Trophoblast cell (in vitro differentiated cells and primary cell): ENCODE data around the gene ZBTB17.

Experiments
- DNase-seq, 2 donors: peaks; one replicate each; pipeline ENCODE4 v3.0.0-alpha.2; 2016
- H2AFZ ChIP-seq: 2 replicates; pipeline ENCODE4 v1.6.1; 2013; ENCODE audit warnings: low read length, moderate library complexity, mild to moderate bottlenecking; ENCODE audit not compliant: insufficient read depth, poor library complexity
- H2AK5ac ChIP-seq: 2 replicates; pipeline ENCODE4 v1.6.1; 2013; ENCODE audit warnings: mild to moderate bottlenecking, low read length
- H2BK120ac ChIP-seq: 2 replicates; pipeline ENCODE4 v1.6.1; 2013; ENCODE audit warnings: low read length, mild to moderate bottlenecking, moderate library complexity; ENCODE audit not compliant: insufficient read depth, poor library complexity
- H2BK12ac ChIP-seq: 2 replicates; pipeline ENCODE4 v1.6.1; 2013; ENCODE audit warnings: mild to moderate bottlenecking, low read length, moderate library complexity
- H2BK5ac ChIP-seq: 2 replicates; pipeline ENCODE4 v1.6.1; 2013; ENCODE audit warnings: low read length, low read depth, moderate library complexity, mild to moderate bottlenecking; ENCODE audit not compliant: poor library complexity
- H3K14ac ChIP-seq: 2 replicates; pipeline ENCODE4 v1.6.1; 2013; ENCODE audit warnings: mild to moderate bottlenecking, low read length
- H3K18ac ChIP-seq: 2 replicates; pipeline ENCODE4 v1.6.1; 2013; ENCODE audit warnings: mild to moderate bottlenecking, low read length
- H3K23ac ChIP-seq: 2 replicates; pipeline ENCODE4 v1.6.1; 2013; ENCODE audit warnings: low read length
- H3K27ac ChIP-seq: 2 replicates; pipeline ENCODE4 v1.5.1; 2013; ENCODE audit warnings: low read depth, mild to moderate bottlenecking, inconsistent platforms, low read length, moderate library complexity
- H3K27me3 ChIP-seq: 2 replicates; pipeline ENCODE4 v1.6.1; 2013; ENCODE audit warnings: inconsistent platforms, mild to moderate bottlenecking, low read length, moderate library complexity; ENCODE audit not compliant: insufficient read depth
- H3K36me3 ChIP-seq, 2 experiments: 1 replicate in 1 of 2; 2 replicates in 1 of 2; pipeline ENCODE4 v1.6.1; 2013; ENCODE audit warnings: low read length in 2 of 2, mild to moderate bottlenecking in 2 of 2, moderate library complexity in 1 of 2; ENCODE audit not compliant: insufficient read depth in 2 of 2, control insufficient read depth in 1 of 2
- H3K4ac ChIP-seq: 2 replicates; pipeline ENCODE4 v1.6.1; 2013; ENCODE audit warnings: low read depth, mild to moderate bottlenecking, low read length, moderate library complexity
- H3K4me1 ChIP-seq, 2 experiments: 1 replicate in 1 of 2; 2 replicates in 1 of 2; pipeline ENCODE4 v1.6.1; 2013; ENCODE audit warnings: low read length in 2 of 2, mild to moderate bottlenecking in 2 of 2, moderate library complexity in 1 of 2; ENCODE audit not compliant: insufficient read depth in 2 of 2, control insufficient read depth in 1 of 2
- H3K4me2 ChIP-seq: 2 replicates; pipeline ENCODE4 v1.6.1; 2013; ENCODE audit warnings: inconsistent platforms, mild to moderate bottlenecking, low read length, moderate library complexity
- H3K4me3 ChIP-seq: 2 replicates; pipeline ENCODE4 v1.5.1; 2013; ENCODE audit warnings: mild to moderate bottlenecking, low read depth, low read length, inconsistent platforms
- H3K79me1 ChIP-seq: one replicate; pipeline ENCODE4 v1.6.1; 2013; ENCODE audit warnings: low read length
- H3K79me2 ChIP-seq: 2 replicates; pipeline ENCODE4 v1.6.1; 2013; ENCODE audit warnings: low read length, mild to moderate bottlenecking; ENCODE audit not compliant: control insufficient read depth, insufficient read depth, poor library complexity
- H3K9ac ChIP-seq: 2 replicates; pipeline ENCODE4 v1.6.1; 2013; ENCODE audit warnings: mild to moderate bottlenecking, low read length
- H3K9me3 ChIP-seq: 2 replicates; pipeline ENCODE4 v1.6.1; 2013; ENCODE audit warnings: low read depth, mild to moderate bottlenecking, control low read depth, inconsistent platforms, low read length; ENCODE audit not compliant: insufficient read depth
- H4K12ac ChIP-seq: 2 replicates; pipeline ENCODE4 v1.6.1; 2013; ENCODE audit warnings: low read depth, mild to moderate bottlenecking, low read length, moderate library complexity
- H4K8ac ChIP-seq: 2 replicates; pipeline ENCODE4 v1.6.1; 2013; ENCODE audit warnings: low read depth, mild to moderate bottlenecking, low read length, moderate library complexity
- H4K91ac ChIP-seq: one replicate; pipeline ENCODE4 v1.6.1; 2013; ENCODE audit warnings: low read depth, mild to moderate bottlenecking, low read length, moderate library complexity
- WGBS: extraction: QIAGEN DNeasy Blood & Tissue Kit; methylation state at CpG from one replicate; pipeline ENCODE4 v1.1.7; 2013; ENCODE audit warnings: missing lambda C conversion rate; ENCODE audit not compliant: insufficient read length, insufficient coverage; ENCODE audit errors: extremely low coverage; 5-methylcytosine and 5-hydroxymethylcytosine counted together

The ZBTB17 gene

GRCh38 chr1:15963363-15963967, 12.4 kb downstream of the ZBTB17 start:
- H3K79me2 ChIP-seq, result no peaks in the 10 kb centered on the region
- no peak overlapping the region for H3K4me2 ChIP-seq
- H3K9me3 ChIP-seq, result no peaks in the 10 kb centered on the region
- no peak overlapping the region for H2BK120ac ChIP-seq
- no peak overlapping the region for H2AK5ac ChIP-seq
- no peak overlapping the region for H2AFZ ChIP-seq
- H2BK5ac ChIP-seq, result no peak overlapping the region
- peaks cover 4 to 7% of the 10 kb centered on the region in 2 experiments for H3K36me3 ChIP-seq
- no peaks in the 10 kb centered on the region for H3K79me1 ChIP-seq
- H4K91ac ChIP-seq, result no peak overlapping the region
- no peak overlapping the region for H3K9ac ChIP-seq
- no peaks in the 10 kb centered on the region for H3K4me1 ChIP-seq
- H3K23ac ChIP-seq, result no peak overlapping the region
- H3K4ac ChIP-seq, result no peak overlapping the region
- DNase-seq, result no peak
- no peak overlapping the region for H4K8ac ChIP-seq
- no peak overlapping the region for H3K18ac ChIP-seq
- H3K27me3 ChIP-seq, result no peaks in the 10 kb centered on the region
- H3K14ac ChIP-seq, result no peak overlapping the region
- H3K27ac ChIP-seq, result no peak overlapping the region
- H4K12ac ChIP-seq, result no peak overlapping the region
- no peak overlapping the region for H2BK12ac ChIP-seq
- no peak overlapping the region for H3K4me3 ChIP-seq

DNA sequence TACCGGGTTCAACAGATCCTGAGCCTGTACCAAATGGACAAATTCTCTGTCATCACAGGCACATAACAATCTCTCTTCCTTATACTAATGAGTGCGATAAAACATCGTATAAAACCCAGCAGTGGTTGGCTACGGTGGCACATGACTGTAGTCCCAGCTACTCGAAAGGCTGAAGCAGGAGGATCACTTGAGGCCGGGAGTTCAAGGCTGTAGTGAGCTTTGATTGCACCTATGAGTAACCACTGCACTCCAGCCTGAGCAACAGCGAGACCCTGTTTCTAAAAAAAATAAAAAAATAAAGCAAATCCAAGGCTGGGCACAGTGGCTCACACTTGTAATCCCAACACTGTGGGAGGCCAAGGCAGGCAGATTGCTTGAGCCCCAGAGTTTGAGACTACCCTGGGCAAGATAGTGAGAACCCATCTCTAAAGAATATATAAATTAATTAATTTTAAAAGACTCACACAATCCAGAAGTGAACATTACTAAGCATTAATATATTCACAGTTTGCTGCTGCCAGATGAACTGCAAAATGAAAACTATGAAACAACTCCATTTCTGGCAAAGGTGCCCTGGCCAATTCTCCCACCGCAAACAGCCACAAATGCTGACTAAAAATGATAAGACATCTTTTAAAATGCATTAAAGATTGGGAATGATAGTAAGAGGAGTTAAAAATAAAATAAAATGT, 13.1 kb downstream of the ZBTB17 start:
- Histone ChIP-seq H3K79me1 (no peaks in the 10 kb centered on the region), H2AK5ac (no peak overlapping the region), H3K18ac (no peak overlapping the region), H3K14ac (no peak overlapping the region), H4K91ac (no peak overlapping the region), H3K27ac (no peak overlapping the region), H2BK5ac (no peak overlapping the region), H4K12ac (no peak overlapping the region), H2BK120ac (no peak overlapping the region), H3K36me3 (peaks cover 4 to 7% of the 10 kb centered on the region in 2 experiments), H3K23ac (no peak overlapping the region), H4K8ac (no peak overlapping the region), H3K27me3 (no peaks in the 10 kb centered on the region), H2BK12ac (no peak overlapping the region), H3K9ac (no peak overlapping the region), H3K4ac (no peak overlapping the region), H3K4me1 (no peaks in the 10 kb centered on the region), H3K9me3 (no peaks in the 10 kb centered on the region), H3K4me2 (no peak overlapping the region), H2AFZ (no peak overlapping the region), H3K79me2 (no peaks in the 10 kb centered on the region), H3K4me3 (no peak overlapping the region)
- DNase-seq, result no peak
- no CpG with 5 or more reads among the region's 8 CpGs for WGBS

DNA sequence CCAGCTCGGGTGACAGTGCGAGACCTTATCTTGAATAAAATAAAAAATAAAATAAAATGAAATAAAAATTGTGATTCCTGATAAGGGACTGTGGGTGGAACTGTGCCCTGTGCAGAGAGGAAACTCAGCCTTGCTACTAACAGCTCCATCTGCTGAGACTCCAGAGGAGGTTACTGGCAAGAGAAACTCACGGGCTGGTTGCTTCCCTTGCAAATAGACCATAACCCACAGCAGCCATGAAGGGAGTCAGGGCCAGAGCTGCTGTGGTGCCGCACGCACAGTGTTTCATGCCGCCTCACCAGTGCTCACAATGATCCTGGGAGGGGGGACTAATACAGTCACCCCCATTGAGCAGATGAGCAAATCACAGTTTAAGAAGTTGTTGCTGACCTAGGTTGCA, 13.7 kb downstream of the ZBTB17 start:
- Histone ChIP-seq H3K36me3 (peaks cover 4 to 9% of the 10 kb centered on the region in 2 experiments), H4K8ac (no peak overlapping the region), H2AFZ (no peak overlapping the region), H2AK5ac (no peak overlapping the region), H3K79me1 (no peaks in the 10 kb centered on the region), H3K4me1 (no peaks in the 10 kb centered on the region), H4K91ac (no peak overlapping the region), H3K4me3 (no peak overlapping the region), H2BK5ac (no peak overlapping the region), H3K4me2 (no peak overlapping the region), H2BK120ac (no peak overlapping the region), H3K9ac (no peak overlapping the region), H3K18ac (no peak overlapping the region), H2BK12ac (no peak overlapping the region), H3K27me3 (no peaks in the 10 kb centered on the region), H3K9me3 (no peaks in the 10 kb centered on the region), H3K79me2 (no peaks in the 10 kb centered on the region), H3K14ac (no peak overlapping the region), H3K27ac (no peak overlapping the region), H4K12ac (no peak overlapping the region), H3K4ac (no peak overlapping the region), H3K23ac (no peak overlapping the region)
- WGBS, result no CpG with 5 or more reads among the region's 6 CpGs
- no peak for DNase-seq

- H2AK5ac ChIP-seq, result no peak overlapping the region
- no peaks in the 10 kb centered on the region for H3K4me1 ChIP-seq
- no peak overlapping the region for H2BK5ac ChIP-seq
- no peak overlapping the region for H4K12ac ChIP-seq
- no peak overlapping the region for H2BK12ac ChIP-seq
- no peaks in the 10 kb centered on the region for H3K27me3 ChIP-seq
- no peak overlapping the region for H4K91ac ChIP-seq
- no peaks in the 10 kb centered on the region for H3K79me2 ChIP-seq
- no peak overlapping the region for H3K4ac ChIP-seq
- no peak overlapping the region for H3K4me3 ChIP-seq
- H3K9ac ChIP-seq, result no peak overlapping the region
- H3K4me2 ChIP-seq, result no peak overlapping the region
- no peak for DNase-seq
- no peaks in the 10 kb centered on the region for H3K9me3 ChIP-seq
- WGBS, result no CpG with 5 or more reads among the region's 11 CpGs
- H3K14ac ChIP-seq, result no peak overlapping the region
- H2AFZ ChIP-seq, result no peak overlapping the region
- H3K27ac ChIP-seq, result no peak overlapping the region
- no peaks in the 10 kb centered on the region for H3K79me1 ChIP-seq
- peaks cover 4 to 7% of the 10 kb centered on the region in 2 experiments for H3K36me3 ChIP-seq
- no peak overlapping the region for H3K18ac ChIP-seq
- H4K8ac ChIP-seq, result no peak overlapping the region
- H3K23ac ChIP-seq, result no peak overlapping the region
- H2BK120ac ChIP-seq, result no peak overlapping the region
These were observed 14.4 kb downstream of the ZBTB17 start for GRCh38 chr1:15961492-15961891.
